Measurements from ENCODE around the gene NEK9. TPM values are rescaled to one million over a fixed set of nuclear protein-coding genes. Genes with fewer than 3 reads are reported as not detected.

NEK9 gene
- total RNA-seq, 4 donors from 2014 or later = 76.1 to 109 (median 94.4) TPM

DNA sequence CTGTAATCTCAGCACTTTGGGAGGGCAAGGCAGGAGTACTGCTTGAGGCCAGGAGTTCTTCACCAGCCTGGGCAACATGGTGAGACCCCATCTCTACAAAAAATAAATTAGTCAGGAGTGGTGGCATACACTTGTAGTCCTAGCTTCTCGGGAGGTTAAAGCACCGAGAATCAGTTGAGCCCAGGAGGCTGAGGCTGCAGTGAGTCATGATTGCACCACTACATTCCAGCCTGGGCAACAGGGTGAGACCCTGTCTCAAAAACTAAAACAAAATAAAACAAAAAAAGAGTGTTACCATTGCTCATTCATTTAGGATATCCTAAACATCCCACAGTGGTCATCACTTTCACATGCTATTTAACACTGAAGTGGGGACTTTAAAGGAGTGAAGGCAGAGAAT, 7.8 kb downstream of the NEK9 start:
- Histone ChIP-seq H3K9me3 (no peaks in the 10 kb centered on the region), H3K36me3 (peaks cover 0 to 81% (median 0%) of the 10 kb centered on the region in 3 donors), H3K27ac (no peak overlapping the region), H3K4me3 (no peak overlapping the region), H3K4me1 (peaks cover 0 to 14% (median 0%) of the 10 kb centered on the region in 4 donors), H3K27me3 (no peaks in the 10 kb centered on the region)
- no peak for TF ChIP-seq EP300 (IDR thresholded peaks at IDR 0.05)
- no peak for TF ChIP-seq POLR2A (IDR thresholded peaks at IDR 0.05)
- TF ChIP-seq, protein P1, sequence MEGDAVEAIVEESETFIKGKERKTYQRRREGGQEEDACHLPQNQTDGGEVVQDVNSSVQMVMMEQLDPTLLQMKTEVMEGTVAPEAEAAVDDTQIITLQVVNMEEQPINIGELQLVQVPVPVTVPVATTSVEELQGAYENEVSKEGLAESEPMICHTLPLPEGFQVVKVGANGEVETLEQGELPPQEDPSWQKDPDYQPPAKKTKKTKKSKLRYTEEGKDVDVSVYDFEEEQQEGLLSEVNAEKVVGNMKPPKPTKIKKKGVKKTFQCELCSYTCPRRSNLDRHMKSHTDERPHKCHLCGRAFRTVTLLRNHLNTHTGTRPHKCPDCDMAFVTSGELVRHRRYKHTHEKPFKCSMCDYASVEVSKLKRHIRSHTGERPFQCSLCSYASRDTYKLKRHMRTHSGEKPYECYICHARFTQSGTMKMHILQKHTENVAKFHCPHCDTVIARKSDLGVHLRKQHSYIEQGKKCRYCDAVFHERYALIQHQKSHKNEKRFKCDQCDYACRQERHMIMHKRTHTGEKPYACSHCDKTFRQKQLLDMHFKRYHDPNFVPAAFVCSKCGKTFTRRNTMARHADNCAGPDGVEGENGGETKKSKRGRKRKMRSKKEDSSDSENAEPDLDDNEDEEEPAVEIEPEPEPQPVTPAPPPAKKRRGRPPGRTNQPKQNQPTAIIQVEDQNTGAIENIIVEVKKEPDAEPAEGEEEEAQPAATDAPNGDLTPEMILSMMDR (IDR thresholded peaks at IDR 0.05) = no peak
- 94 to 98% methylated on average over 2 of the region's 2 CpGs for WGBS, 2 donors
- no peak for DNase-seq (ENCODE audit: low spot score in 2 of 2)

DNA sequence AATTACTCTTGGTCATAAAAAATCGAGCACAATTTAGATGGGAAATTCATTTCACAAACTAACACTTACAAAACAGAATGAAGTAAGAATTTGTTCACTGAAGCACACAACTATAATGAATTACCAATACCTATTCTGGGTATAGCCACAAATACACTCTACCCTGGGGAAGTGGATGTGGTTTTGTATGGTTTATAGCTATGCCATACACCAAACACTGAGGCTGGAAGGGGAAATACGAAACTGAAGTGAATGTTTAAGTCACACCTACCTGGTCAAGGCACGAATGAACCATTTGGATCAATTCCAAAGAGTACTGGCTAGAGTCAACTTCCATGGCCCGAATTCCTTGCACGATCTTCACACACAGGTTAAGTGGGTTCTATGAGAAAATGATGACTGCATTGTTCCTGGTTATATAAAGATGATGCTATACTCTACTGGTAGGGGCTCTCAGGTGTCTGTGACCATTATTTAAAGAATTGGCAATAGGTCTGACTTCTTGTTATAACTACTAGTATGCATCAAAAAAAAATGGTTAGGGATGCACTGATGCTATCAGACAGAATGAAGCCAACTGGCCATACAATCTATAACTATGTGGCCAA, 12.8 kb downstream of the NEK9 start:
- no peak for DNase-seq (ENCODE audit: low spot score in 2 of 2)
- Histone ChIP-seq H3K4me1 (no peaks in the 10 kb centered on the region), H3K27me3 (no peaks in the 10 kb centered on the region), H3K4me3 (no peak overlapping the region), H3K9me3 (no peaks in the 10 kb centered on the region), H3K36me3 (peaks cover 0 to 100% (median 3%) of the 10 kb centered on the region in 3 donors), H3K27ac (no peak overlapping the region)
- no peak for TF ChIP-seq EP300 (IDR thresholded peaks at IDR 0.05)
- TF ChIP-seq, protein P1 (IDR thresholded peaks at IDR 0.05) = no peak
- 83 to 88% methylated on average over 5 of the region's 5 CpGs for WGBS, 2 donors

DNA sequence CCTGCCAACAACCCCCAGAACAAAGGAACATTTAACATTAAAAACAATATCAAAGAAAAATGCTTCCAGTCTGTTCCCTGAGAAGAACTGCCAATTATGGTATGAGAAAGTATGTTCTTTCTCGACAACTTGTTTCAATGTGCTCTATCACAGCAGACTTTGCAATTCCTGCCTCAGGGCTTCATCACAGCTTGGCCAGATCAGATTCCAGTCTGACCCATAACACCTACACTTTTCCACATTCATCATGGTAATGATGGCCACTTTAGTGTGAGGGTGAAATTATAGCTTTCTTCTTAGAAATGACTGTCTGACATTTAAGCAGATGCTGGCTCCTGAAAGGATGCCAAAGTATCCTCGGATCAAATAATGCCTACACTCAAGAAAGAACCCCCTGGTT, 17.0 kb downstream of the NEK9 start:
- Histone ChIP-seq H3K9me3 (no peaks in the 10 kb centered on the region), H3K27ac (no peak overlapping the region), H3K4me3 (no peak overlapping the region), H3K36me3 (peaks cover 0 to 100% (median 3%) of the 10 kb centered on the region in 3 donors), H3K4me1 (no peaks in the 10 kb centered on the region), H3K27me3 (no peaks in the 10 kb centered on the region)
- TF ChIP-seq, protein P1 (IDR thresholded peaks at IDR 0.05) = no peak
- TF ChIP-seq EP300 (IDR thresholded peaks at IDR 0.05) (no peak), POLR2A (IDR thresholded peaks at IDR 0.05) (no peak)
- WGBS, 2 donors = 63 to 71% methylated on average over 2 of the region's 2 CpGs
- no peak for DNase-seq (ENCODE audit: low spot score in 2 of 2)

DNA sequence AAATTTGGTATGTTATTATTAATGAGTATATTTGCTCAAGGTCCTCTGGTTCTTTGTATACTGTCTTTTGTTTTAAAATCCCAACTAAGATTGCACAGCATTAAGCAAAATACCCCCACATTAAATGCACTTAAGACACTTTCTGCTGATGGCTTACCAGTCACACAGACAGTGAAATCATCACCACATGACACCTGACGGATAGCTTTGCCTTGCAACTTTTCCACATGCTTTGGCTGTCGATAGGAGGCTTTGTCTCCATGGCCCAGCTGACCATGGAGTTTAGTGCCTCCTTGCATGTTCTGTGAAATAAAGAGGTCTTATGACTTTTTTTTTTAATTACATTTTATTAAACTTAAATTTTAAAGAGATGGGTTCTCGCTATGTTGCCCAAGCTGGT, 19.7 kb downstream of the NEK9 start:
- Histone ChIP-seq H3K27ac (no peak overlapping the region), H3K4me1 (no peaks in the 10 kb centered on the region), H3K4me3 (no peak overlapping the region), H3K36me3 (peaks cover 0 to 100% (median 0%) of the 10 kb centered on the region in 3 donors), H3K9me3 (no peaks in the 10 kb centered on the region), H3K27me3 (no peaks in the 10 kb centered on the region)
- TF ChIP-seq, protein P1 (IDR thresholded peaks at IDR 0.05) = no peak
- TF ChIP-seq POLR2A (IDR thresholded peaks at IDR 0.05) = no peak
- TF ChIP-seq EP300 (IDR thresholded peaks at IDR 0.05) = no peak
- WGBS, 2 donors = 73 to 92% methylated on average over 3 of the region's 3 CpGs
- no peak for DNase-seq (ENCODE audit: low spot score in 2 of 2)

DNA sequence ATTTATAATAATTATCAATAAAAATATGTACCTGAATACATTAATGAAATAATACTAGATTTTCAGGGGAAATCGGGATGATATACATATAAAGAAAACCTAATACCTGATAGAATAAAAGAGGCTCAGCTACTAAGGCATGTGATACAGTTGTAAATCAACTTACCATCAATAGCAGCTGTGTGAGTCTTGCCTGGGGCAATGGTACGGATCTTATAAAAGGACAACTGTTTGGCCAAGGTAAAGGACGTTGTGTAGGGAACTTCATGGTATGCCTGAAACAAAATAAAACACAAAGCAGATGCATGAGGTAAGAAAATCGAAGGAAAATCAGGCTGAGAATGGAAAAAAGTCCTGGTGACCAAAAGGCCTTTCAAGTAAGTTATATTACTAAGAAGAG, 25.4 kb downstream of the NEK9 start:
- no peak overlapping the region for H3K4me3 ChIP-seq
- H3K4me1 ChIP-seq = no peaks in the 10 kb centered on the region
- 61 to 73% methylated on average over 4 of the region's 4 CpGs for WGBS, 2 donors
- H3K27me3 ChIP-seq = no peaks in the 10 kb centered on the region
- TF ChIP-seq, protein P1 (IDR thresholded peaks at IDR 0.05) = no peak
- TF ChIP-seq EP300 (IDR thresholded peaks at IDR 0.05) (no peak), POLR2A (IDR thresholded peaks at IDR 0.05) (no peak)
- H3K9me3 ChIP-seq = no peaks in the 10 kb centered on the region
- H3K27ac ChIP-seq = no peak overlapping the region
- DNase-seq (ENCODE audit: low spot score in 2 of 2) = no peak
- H3K36me3 ChIP-seq = peaks cover 0 to 99% (median 9%) of the 10 kb centered on the region in 3 donors
